Measurements from ENCODE around the gene PAX2. TPM values are rescaled to one million over a fixed set of nuclear protein-coding genes. Genes with fewer than 3 reads are reported as not detected.
A peak's percentile ranks its signal among the peaks of the same experiment; 100 is the strongest.

Gene PAX2
- total RNA-seq, 1 experiment from 2014 or later: 0.09 TPM

GRCh38 chr10:100786591-100786990 is 41.2 kb downstream of the PAX2 start (continued):
- TF ChIP-seq, protein P1, sequence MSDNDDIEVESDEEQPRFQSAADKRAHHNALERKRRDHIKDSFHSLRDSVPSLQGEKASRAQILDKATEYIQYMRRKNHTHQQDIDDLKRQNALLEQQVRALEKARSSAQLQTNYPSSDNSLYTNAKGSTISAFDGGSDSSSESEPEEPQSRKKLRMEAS (CRISPR knock-in tag; IDR thresholded peaks at IDR 0.05): no peak
- TF ChIP-seq ESRRA (CRISPR knock-in tag; IDR thresholded peaks at IDR 0.05; ENCODE audit: borderline replicate concordance) (no peak), ETV6 (CRISPR knock-in tag; IDR thresholded peaks at IDR 0.05) (no peak), SP1 (CRISPR knock-in tag; conservative IDR thresholded peaks at IDR 0.05) (no peak), ZNF138 (CRISPR knock-in tag; conservative IDR thresholded peaks at IDR 0.05) (no peak), SOX15 (CRISPR knock-in tag; IDR thresholded peaks at IDR 0.05) (no peak), AFF4 (CRISPR knock-in tag; IDR thresholded peaks at IDR 0.05; ENCODE audit: borderline replicate concordance) (no peak), CBFB (CRISPR knock-in tag; IDR thresholded peaks at IDR 0.05; ENCODE audit: low read depth) (no peak)
- TF ChIP-seq, protein P2, sequence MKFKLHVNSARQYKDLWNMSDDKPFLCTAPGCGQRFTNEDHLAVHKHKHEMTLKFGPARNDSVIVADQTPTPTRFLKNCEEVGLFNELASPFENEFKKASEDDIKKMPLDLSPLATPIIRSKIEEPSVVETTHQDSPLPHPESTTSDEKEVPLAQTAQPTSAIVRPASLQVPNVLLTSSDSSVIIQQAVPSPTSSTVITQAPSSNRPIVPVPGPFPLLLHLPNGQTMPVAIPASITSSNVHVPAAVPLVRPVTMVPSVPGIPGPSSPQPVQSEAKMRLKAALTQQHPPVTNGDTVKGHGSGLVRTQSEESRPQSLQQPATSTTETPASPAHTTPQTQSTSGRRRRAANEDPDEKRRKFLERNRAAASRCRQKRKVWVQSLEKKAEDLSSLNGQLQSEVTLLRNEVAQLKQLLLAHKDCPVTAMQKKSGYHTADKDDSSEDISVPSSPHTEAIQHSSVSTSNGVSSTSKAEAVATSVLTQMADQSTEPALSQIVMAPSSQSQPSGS (CRISPR knock-in tag; IDR thresholded peaks at IDR 0.05; ENCODE audit: borderline replicate concordance, low read depth): no peak

GRCh38 chr10:100788002-100788903 is 42.9 kb downstream of the PAX2 start:
- DNase-seq (ENCODE audit: low spot score): peak; percentile 38
- Mint-ChIP-seq H3K4me3 (no peak overlapping the region), H3K4me1 (peaks cover 38% of the 10 kb centered on the region), H3K27ac (peak overlapping the region; percentile 42), H3K27me3 (ENCODE audit: low read depth) (peaks cover 11% of the 10 kb centered on the region), H3K36me3 (no peaks in the 10 kb centered on the region), H3K9me3 (no peaks in the 10 kb centered on the region)
- ChIA-PET CTCF (interaction anchor here (0.9 to 2.9 kb wide), 6 partner anchors 12 to 100 kb away, joined by 3 to 11 read pairs (median 3); no protein-coding TSS in a partner anchor), POLR2A (interaction anchor here (0.6 kb wide), 1 partner anchor 294 kb away, joined by 3 read pairs; no protein-coding TSS in a partner anchor)
- TF ChIP-seq USF1 (CRISPR knock-in tag; IDR thresholded peaks at IDR 0.05) (no peak), SMAD3 (CRISPR knock-in tag; IDR thresholded peaks at IDR 0.05; ENCODE audit: borderline replicate concordance) (no peak), MXD4 (CRISPR knock-in tag; IDR thresholded peaks at IDR 0.05; ENCODE audit: borderline replicate concordance) (no peak), TEAD1 (CRISPR knock-in tag; IDR thresholded peaks at IDR 0.05) (no peak), ZNF425 (CRISPR knock-in tag; conservative IDR thresholded peaks at IDR 0.05) (no peak), SP1 (CRISPR knock-in tag; conservative IDR thresholded peaks at IDR 0.05) (no peak)
- TF ChIP-seq, protein P3, sequence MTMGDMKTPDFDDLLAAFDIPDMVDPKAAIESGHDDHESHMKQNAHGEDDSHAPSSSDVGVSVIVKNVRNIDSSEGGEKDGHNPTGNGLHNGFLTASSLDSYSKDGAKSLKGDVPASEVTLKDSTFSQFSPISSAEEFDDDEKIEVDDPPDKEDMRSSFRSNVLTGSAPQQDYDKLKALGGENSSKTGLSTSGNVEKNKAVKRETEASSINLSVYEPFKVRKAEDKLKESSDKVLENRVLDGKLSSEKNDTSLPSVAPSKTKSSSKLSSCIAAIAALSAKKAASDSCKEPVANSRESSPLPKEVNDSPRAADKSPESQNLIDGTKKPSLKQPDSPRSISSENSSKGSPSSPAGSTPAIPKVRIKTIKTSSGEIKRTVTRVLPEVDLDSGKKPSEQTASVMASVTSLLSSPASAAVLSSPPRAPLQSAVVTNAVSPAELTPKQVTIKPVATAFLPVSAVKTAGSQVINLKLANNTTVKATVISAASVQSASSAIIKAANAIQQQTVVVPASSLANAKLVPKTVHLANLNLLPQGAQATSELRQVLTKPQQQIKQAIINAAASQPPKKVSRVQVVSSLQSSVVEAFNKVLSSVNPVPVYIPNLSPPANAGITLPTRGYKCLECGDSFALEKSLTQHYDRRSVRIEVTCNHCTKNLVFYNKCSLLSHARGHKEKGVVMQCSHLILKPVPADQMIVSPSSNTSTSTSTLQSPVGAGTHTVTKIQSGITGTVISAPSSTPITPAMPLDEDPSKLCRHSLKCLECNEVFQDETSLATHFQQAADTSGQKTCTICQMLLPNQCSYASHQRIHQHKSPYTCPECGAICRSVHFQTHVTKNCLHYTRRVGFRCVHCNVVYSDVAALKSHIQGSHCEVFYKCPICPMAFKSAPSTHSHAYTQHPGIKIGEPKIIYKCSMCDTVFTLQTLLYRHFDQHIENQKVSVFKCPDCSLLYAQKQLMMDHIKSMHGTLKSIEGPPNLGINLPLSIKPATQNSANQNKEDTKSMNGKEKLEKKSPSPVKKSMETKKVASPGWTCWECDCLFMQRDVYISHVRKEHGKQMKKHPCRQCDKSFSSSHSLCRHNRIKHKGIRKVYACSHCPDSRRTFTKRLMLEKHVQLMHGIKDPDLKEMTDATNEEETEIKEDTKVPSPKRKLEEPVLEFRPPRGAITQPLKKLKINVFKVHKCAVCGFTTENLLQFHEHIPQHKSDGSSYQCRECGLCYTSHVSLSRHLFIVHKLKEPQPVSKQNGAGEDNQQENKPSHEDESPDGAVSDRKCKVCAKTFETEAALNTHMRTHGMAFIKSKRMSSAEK (CRISPR knock-in tag; IDR thresholded peaks at IDR 0.05; ENCODE audit: borderline replicate concordance): no peak
- TF ChIP-seq, protein P4, sequence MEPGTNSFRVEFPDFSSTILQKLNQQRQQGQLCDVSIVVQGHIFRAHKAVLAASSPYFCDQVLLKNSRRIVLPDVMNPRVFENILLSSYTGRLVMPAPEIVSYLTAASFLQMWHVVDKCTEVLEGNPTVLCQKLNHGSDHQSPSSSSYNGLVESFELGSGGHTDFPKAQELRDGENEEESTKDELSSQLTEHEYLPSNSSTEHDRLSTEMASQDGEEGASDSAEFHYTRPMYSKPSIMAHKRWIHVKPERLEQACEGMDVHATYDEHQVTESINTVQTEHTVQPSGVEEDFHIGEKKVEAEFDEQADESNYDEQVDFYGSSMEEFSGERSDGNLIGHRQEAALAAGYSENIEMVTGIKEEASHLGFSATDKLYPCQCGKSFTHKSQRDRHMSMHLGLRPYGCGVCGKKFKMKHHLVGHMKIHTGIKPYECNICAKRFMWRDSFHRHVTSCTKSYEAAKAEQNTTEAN (CRISPR knock-in tag; IDR thresholded peaks at IDR 0.05): no peak
- peak; percentile 61 for ATAC-seq

Data from WTC11 (cell line).